Stimulated activated CD4-positive, alpha-beta T cell treated with anti-CD3 and anti-CD28 coated beads, Interleukin-4, amount 100 ng/mL, for 1 hour (primary cell): ENCODE measurements around the gene DGUOK.

Experiments used
- DNase-seq: peaks from one replicate; pipeline ENCODE4 v3.0.0-alpha.2; 2020

The DGUOK gene

DNA sequence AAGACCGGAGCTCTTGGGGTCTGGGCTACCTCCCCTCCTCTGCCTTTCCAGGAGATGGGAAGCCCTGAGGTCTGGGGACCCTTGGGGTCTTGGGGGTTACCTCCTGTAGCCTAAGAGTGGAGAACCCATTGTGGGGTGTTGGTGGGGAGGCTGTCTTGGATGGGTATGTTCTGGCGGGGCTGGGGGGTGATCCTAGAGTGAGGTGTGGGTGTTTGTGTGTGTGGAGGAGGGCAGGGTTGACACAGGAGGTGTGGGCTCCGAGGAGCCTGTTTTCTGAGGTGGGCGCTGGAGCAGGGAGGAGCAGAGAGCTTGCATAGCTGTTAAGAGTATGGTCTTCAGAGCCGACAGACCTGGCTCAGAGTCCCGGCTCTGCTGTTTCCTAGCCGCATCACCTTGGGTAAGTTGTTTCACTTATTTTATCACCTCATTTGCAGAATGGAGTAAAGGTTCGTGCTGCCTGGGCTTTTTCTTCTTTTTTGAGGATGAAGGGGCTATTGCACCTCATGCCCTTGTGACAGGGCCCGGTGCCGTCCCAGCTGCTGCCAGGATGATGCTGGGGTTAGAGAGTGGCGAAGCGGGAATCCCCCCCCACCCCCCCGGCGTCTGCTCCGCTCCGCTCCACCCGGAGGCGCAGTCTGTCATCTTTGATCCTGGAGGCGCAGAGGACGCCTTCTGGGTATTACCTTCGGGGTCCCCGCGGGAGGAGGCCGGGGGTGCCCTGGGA is 75.3 kb downstream of the DGUOK start:
- DNase-seq, result no peak

DNA sequence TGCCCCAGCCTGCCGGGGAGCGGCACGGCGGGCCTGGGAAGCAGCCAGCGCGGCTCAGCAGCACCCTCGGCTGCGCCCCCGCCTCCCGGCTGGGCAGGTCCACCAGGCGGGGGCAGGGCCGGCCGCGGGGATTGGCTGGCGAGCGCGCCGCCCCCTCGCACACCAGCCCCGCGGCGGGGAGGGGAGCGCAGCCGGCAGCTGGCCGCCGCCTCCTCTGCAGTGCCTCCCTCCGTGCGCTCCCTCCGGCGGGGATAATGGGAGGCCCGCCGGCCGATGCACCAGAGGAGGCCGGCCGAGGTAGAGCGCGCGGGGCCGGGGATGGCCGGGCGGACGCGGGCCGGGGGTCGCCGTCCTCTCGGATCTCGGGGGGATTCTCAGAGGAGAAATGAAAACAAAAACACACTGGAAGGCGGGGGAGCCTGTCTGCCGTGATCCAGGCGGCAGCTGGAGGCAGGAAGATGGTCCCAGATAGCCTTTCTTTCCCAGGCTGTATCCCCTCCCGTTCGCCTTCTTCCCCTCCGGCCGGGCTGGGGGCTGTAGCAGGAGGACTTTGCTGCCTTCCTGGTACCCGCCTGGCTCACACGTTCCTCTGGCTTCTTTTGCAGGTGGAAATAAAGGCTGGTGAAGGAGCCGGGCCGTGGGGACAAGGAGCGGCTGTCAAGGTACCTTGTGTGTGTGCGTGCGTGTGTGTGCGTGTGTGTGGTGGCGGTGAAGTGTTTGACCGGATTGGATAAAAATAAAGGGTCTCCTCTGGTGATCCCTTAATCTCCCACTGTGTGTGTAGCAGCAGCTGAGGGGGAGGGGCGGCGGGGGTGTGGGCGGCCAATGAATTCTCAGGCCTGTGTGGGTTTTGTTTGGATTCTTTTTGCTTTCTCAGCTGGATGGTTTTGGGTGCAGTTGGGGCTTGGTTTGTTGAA is 76.1 kb downstream of the DGUOK start:
- peak; percentile 77 for DNase-seq

- no peak for DNase-seq
These were observed 77.0 kb downstream of the DGUOK start for GRCh38 chr2:74003494-74004211.

DNA sequence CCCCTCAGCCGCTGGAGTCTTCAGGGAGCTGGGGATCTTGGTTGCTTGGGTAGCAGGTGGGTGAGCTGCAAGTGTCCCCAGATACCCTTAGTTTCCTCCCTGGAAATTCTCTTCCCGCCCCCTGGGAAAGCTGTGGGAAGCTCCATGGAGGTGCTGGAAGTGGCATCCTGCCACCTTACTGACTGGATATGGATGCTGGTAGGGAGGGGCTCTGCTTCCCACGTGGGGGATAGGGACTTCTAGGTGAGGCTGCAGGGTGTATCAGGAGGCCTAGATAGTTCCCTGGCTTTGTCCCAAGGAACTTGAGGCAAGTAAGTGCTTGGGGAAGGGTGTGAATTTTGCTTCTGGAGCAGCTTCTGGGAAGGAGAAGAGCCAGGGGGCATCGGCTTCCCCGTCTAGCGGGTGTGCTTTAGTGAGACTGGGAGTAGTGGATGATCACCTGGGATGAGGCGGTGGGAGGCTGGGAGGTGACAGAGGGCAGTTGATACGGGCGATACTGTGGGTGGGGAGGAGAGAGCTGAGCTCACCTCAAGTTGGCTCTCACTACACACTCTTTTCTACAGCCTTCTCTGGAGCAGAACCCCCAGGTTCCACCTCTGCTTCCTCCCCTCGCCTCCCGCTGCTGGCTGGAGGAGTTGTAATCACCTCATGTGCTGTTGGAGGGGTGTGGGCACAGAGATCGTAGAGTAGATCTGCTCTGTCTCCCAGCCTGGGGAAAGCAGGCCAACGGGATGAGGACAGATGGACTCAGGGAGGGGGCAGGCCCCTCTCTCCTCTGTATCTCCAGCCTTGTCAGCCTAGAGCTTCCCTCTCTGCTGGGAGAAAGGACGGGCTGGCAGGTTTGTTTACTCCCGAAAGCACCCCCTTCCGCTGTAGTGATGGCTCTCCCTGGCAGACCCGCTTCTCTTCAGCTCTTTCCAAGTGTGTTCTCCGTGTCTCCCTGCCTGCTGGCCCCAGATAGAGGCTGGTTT is 77.8 kb downstream of the DGUOK start:
- no peak for DNase-seq

DNA sequence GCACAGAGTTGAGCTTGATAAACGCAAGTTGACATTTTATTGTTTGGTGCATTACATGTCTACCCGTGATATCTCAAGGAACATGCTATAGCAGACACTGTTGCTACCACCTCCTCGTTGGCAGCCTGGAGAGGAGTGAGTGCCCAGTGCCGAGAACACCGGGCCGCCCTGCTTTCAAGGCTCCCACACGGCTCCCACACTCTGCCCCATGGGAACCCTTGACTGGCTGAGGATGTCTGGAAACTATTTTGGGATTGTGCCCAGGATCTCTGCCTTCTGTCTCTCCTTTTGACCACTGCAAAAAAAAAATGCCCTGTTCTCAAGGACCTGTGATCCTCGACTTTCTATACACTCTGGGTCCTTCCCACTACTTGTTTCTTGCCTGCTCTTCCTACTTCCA is 79.1 kb downstream of the DGUOK start:
- DNase-seq, result no peak

DNA sequence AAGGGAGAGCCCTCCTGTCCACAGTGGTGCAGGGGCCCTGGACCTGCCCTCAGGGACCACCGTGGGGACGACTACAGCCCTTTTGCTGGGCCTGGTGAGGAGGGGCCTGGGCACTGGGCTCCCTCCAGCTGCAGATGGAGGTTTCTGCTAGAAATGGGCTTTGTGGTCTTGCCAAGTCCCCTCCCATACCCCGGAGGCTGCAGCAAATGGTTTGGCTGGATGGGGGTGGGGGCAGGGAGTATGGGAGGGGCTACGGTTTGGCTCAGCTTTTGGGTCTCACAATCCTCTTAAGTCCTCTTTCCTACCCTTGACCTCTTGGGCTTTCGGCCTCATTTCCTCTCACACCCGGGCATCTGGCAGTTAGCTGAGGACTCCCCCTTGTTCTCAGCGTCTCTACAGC is 79.8 kb downstream of the DGUOK start:
- DNase-seq, result no peak

DNA sequence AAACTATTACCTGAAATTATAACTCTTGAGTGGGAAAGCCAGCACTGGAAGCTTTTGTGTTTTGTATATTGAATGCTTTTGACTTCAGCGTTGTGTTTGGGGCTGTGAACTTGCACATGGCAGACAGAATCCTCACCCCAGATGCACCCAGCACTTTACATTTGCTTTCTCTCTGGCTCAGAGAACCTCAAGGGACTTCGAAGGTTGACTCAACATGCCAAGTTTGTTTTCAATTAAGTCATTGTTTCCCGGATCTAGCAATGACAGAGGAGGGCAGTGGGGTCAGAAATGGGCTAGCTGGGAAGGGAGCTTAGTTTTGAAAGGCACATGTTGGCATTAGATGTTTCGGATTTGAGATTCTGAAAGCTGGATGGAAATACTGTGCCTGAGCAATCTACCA is 80.4 kb downstream of the DGUOK start:
- DNase-seq, result no peak

DNA sequence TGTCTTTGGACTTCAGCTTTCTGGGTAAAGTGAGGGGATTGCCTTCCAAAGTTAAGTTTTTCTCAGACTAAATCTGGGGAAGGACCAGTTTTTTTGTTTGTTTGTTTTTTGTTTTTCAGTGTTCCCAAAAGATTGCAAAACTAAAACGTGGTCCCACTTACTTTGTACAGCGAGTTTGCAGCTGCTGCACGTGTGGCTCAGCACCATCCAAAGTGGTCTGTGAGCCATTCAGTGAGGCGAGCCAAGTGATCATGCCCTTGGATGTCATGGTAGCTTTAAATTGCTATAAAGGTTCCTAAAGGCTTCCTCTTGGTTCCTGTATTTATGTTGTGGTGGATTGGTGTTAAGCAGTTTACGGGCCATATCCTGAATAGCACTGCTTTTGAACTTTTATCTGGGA is 81.0 kb downstream of the DGUOK start:
- DNase-seq, result no peak
